Astrocyte (in vitro differentiated cells and primary cell): ENCODE measurements around the gene ARL15.
"Not testable (repeated sequence)": the region's sequence is repeated elsewhere in the genome, so short reads cannot be mapped to it uniquely, and the experiment has no call there.

Source experiments
- CTCF ChIP-seq: IDR thresholded peaks from 2 replicates; pipeline ENCODE4 v1.5.1; 2011; ENCODE audit warnings: low read depth, mild to moderate bottlenecking, inconsistent platforms, low read length, moderate library complexity; ENCODE audit not compliant: insufficient read depth
- EZH2 ChIP-seq: IDR thresholded peaks from 2 replicates; pipeline ENCODE4 v1.6.1; 2012; ENCODE audit warnings: mild to moderate bottlenecking, low read length, inconsistent platforms; ENCODE audit not compliant: insufficient read depth

- not testable (repeated sequence) for TF ChIP-seq CTCF, EZH2
Measured at GRCh38 chr5:53836851-53837430, 473.4 kb downstream of the ARL15 start.
